Activated CD4-positive, CD25-positive, alpha-beta regulatory T cell (primary cell): ENCODE data around the gene LRMDA.

Source experiments
- DNase-seq, 4 experiments: peaks; one replicate each; lab custom pipeline; 2025; lab: John Stamatoyannopoulos, UW

The LRMDA gene

GRCh38 chr10:76086761-76087639 lies 655.6 kb downstream of the LRMDA start:
- DNase-seq = no peak

- DNase-seq = no peak
These were observed 656.6 kb downstream of the LRMDA start for GRCh38 chr10:76088008-76088407.

GRCh38 chr10:76088980-76089379 lies 657.6 kb downstream of the LRMDA start:
- no peak for DNase-seq

GRCh38 chr10:76089556-76090180 lies 658.2 kb downstream of the LRMDA start:
- DNase-seq = no peak

GRCh38 chr10:76091926-76092325 lies 660.5 kb downstream of the LRMDA start:
- DNase-seq = no peak

GRCh38 chr10:76106611-76107010 lies 675.2 kb downstream of the LRMDA start:
- DNase-seq = no peak

- DNase-seq = no peak
These were observed 677.3 kb downstream of the LRMDA start for GRCh38 chr10:76108563-76109359.

GRCh38 chr10:76111404-76111803 lies 680.0 kb downstream of the LRMDA start:
- no peak for DNase-seq

- DNase-seq = no peak
These were observed 680.8 kb downstream of the LRMDA start for GRCh38 chr10:76111986-76112825.

- DNase-seq = no peak
These were observed 681.4 kb downstream of the LRMDA start for GRCh38 chr10:76112826-76113150.

GRCh38 chr10:76113952-76114351 lies 682.5 kb downstream of the LRMDA start:
- no peak for DNase-seq

GRCh38 chr10:76114581-76115001 lies 683.2 kb downstream of the LRMDA start:
- DNase-seq = no peak

GRCh38 chr10:76115131-76115470 lies 683.7 kb downstream of the LRMDA start:
- no peak for DNase-seq

- no peak for DNase-seq
These were observed 684.2 kb downstream of the LRMDA start for GRCh38 chr10:76115471-76116155.

GRCh38 chr10:76116523-76116922 lies 685.1 kb downstream of the LRMDA start:
- no peak for DNase-seq

- DNase-seq = no peak
These were observed 686.5 kb downstream of the LRMDA start for GRCh38 chr10:76117949-76118348.

- DNase-seq = no peak
These were observed 687.6 kb downstream of the LRMDA start for GRCh38 chr10:76119036-76119435.

GRCh38 chr10:76119515-76119914 lies 688.1 kb downstream of the LRMDA start:
- DNase-seq = no peak

- no peak for DNase-seq
These were observed 690.6 kb downstream of the LRMDA start for GRCh38 chr10:76122056-76122455.

GRCh38 chr10:76124280-76124679 lies 692.9 kb downstream of the LRMDA start:
- no peak for DNase-seq

GRCh38 chr10:76125900-76126299 lies 694.5 kb downstream of the LRMDA start:
- no peak for DNase-seq
